ENCODE measurements around the gene IFI27L1.

Gene IFI27L1

GRCh38 chr14:94081386-94081820, 293 bp downstream of the IFI27L1 start:
- DNase-seq = no peak

GRCh38 chr14:94087891-94088290, 6.8 kb downstream of the IFI27L1 start:
- DNase-seq = no peak

GRCh38 chr14:94088516-94088915, 7.4 kb downstream of the IFI27L1 start:
- DNase-seq = no peak

- DNase-seq = no peak
These were observed 8.4 kb downstream of the IFI27L1 start for GRCh38 chr14:94089479-94089878.

- no peak for DNase-seq
These were observed 12.3 kb downstream of the IFI27L1 start for GRCh38 chr14:94093418-94093817.

- DNase-seq = no peak
These were observed 16.0 kb downstream of the IFI27L1 start for GRCh38 chr14:94097091-94097490.

GRCh38 chr14:94098326-94098992, 17.3 kb downstream of the IFI27L1 start:
- no peak for DNase-seq

- no peak for DNase-seq
These were observed 17.9 kb downstream of the IFI27L1 start for GRCh38 chr14:94099006-94099405.

GRCh38 chr14:94100847-94101246, 19.7 kb downstream of the IFI27L1 start:
- DNase-seq = no peak

- DNase-seq = no peak
These were observed 20.6 kb downstream of the IFI27L1 start for GRCh38 chr14:94101748-94102147.

GRCh38 chr14:94102768-94103482, 21.8 kb downstream of the IFI27L1 start:
- no peak for DNase-seq

GRCh38 chr14:94103554-94104150, 22.5 kb downstream of the IFI27L1 start:
- DNase-seq = no peak

- DNase-seq = no peak
These were observed 23.6 kb downstream of the IFI27L1 start for GRCh38 chr14:94104731-94105130.

GRCh38 chr14:94109915-94110250, 28.8 kb downstream of the IFI27L1 start:
- DNase-seq = no peak

- no peak for DNase-seq
These were observed 29.6 kb downstream of the IFI27L1 start, which contains the start of gene IFI27 for GRCh38 chr14:94110552-94111181. TSS of gene IFI27 (plus strand) at chr14:94110736.

- DNase-seq = no peak
These were observed 30.4 kb downstream of the IFI27L1 start for GRCh38 chr14:94111276-94112095.

GRCh38 chr14:94112513-94113063, 31.5 kb downstream of the IFI27L1 start:
- DNase-seq = no peak

- no peak for DNase-seq
These were observed 32.0 kb downstream of the IFI27L1 start for GRCh38 chr14:94113073-94113472.

GRCh38 chr14:94113490-94113889, 32.4 kb downstream of the IFI27L1 start:
- peak; percentile 19 for DNase-seq

- no peak for DNase-seq
These were observed 32.9 kb downstream of the IFI27L1 start for GRCh38 chr14:94113908-94114588.

- no peak for DNase-seq
These were observed 33.5 kb downstream of the IFI27L1 start for GRCh38 chr14:94114589-94115057.
